ENCODE results near the gene MOAP1.
"Not testable (repeated sequence)": the region's sequence is repeated elsewhere in the genome, so short reads cannot be mapped to it uniquely, and the experiment has no call there.

The MOAP1 gene

GRCh38 chr14:93163564-93163963 lies 21.1 kb downstream of the MOAP1 start:
- DNase-seq, result peak in 1 of 2 experiments; percentile 24
- TF ChIP-seq POLR2A (IDR thresholded peaks at IDR 0.05; ENCODE audit: low read length), result no peak

- no peak for TF ChIP-seq GATA1 (IDR thresholded peaks at IDR 0.05; ENCODE audit: low read depth, low read length)
- no peak for DNase-seq
Measured at GRCh38 chr14:93161411-93161940, 23.2 kb downstream of the MOAP1 start.

GRCh38 chr14:93160353-93160801 lies 24.3 kb downstream of the MOAP1 start:
- DNase-seq, result peak; percentile 55 to 75
- no peak for TF ChIP-seq GATA1 (IDR thresholded peaks at IDR 0.05; ENCODE audit: low read depth, low read length)
- no peak for TF ChIP-seq POLR2A (IDR thresholded peaks at IDR 0.05; ENCODE audit: low read length)

GRCh38 chr14:93159625-93160352 lies 24.9 kb downstream of the MOAP1 start:
- DNase-seq, result not testable (repeated sequence)

GRCh38 chr14:93158349-93158748 lies 26.3 kb downstream of the MOAP1 start:
- not testable (repeated sequence) for DNase-seq

GRCh38 chr14:93156693-93157369 lies 27.9 kb downstream of the MOAP1 start:
- no peak for DNase-seq
- TF ChIP-seq POLR2A (IDR thresholded peaks at IDR 0.05; ENCODE audit: low read length) (no peak), GATA1 (IDR thresholded peaks at IDR 0.05; ENCODE audit: low read depth, low read length) (no peak)

GRCh38 chr14:93155667-93156066 lies 29.0 kb downstream of the MOAP1 start:
- no peak for TF ChIP-seq GATA1 (IDR thresholded peaks at IDR 0.05; ENCODE audit: low read depth, low read length)
- TF ChIP-seq POLR2A (IDR thresholded peaks at IDR 0.05; ENCODE audit: low read length), result no peak
- DNase-seq, result no peak

GRCh38 chr14:93153121-93153520 lies 31.6 kb downstream of the MOAP1 start:
- no peak for TF ChIP-seq GATA1 (IDR thresholded peaks at IDR 0.05; ENCODE audit: low read depth, low read length)
- no peak for TF ChIP-seq POLR2A (IDR thresholded peaks at IDR 0.05; ENCODE audit: low read length)
- no peak for DNase-seq

GRCh38 chr14:93150227-93151208 lies 34.2 kb downstream of the MOAP1 start:
- no peak for DNase-seq
- TF ChIP-seq POLR2A (IDR thresholded peaks at IDR 0.05; ENCODE audit: low read length) (no peak), GATA1 (IDR thresholded peaks at IDR 0.05; ENCODE audit: low read depth, low read length) (no peak)

- no peak for DNase-seq
- no peak for TF ChIP-seq POLR2A (IDR thresholded peaks at IDR 0.05; ENCODE audit: low read length)
- TF ChIP-seq GATA1 (IDR thresholded peaks at IDR 0.05; ENCODE audit: low read depth, low read length), result no peak
Measured at GRCh38 chr14:93148979-93149378, 35.7 kb downstream of the MOAP1 start.

GRCh38 chr14:93146119-93146518 lies 38.6 kb downstream of the MOAP1 start:
- TF ChIP-seq POLR2A (IDR thresholded peaks at IDR 0.05; ENCODE audit: low read length) (no peak), GATA1 (IDR thresholded peaks at IDR 0.05; ENCODE audit: low read depth, low read length) (no peak)
- DNase-seq, result no peak

GRCh38 chr14:93142854-93143652 lies 41.6 kb downstream of the MOAP1 start:
- TF ChIP-seq GATA1 (IDR thresholded peaks at IDR 0.05; ENCODE audit: low read depth, low read length), result no peak
- no peak for TF ChIP-seq POLR2A (IDR thresholded peaks at IDR 0.05; ENCODE audit: low read length)
- no peak for DNase-seq

GRCh38 chr14:93137864-93138263 lies 46.8 kb downstream of the MOAP1 start:
- no peak for TF ChIP-seq GATA1 (IDR thresholded peaks at IDR 0.05; ENCODE audit: low read depth, low read length)
- TF ChIP-seq POLR2A (IDR thresholded peaks at IDR 0.05; ENCODE audit: low read length), result no peak
- peak; percentile 20 to 62 for DNase-seq

GRCh38 chr14:93136508-93136907 lies 48.2 kb downstream of the MOAP1 start:
- DNase-seq, result not testable (repeated sequence)
